ENCODE data around the gene MESP2.

Gene MESP2

GRCh38 chr15:89802986-89803824 lies 27.1 kb downstream of the MESP2 start:
- no peak for DNase-seq

DNA sequence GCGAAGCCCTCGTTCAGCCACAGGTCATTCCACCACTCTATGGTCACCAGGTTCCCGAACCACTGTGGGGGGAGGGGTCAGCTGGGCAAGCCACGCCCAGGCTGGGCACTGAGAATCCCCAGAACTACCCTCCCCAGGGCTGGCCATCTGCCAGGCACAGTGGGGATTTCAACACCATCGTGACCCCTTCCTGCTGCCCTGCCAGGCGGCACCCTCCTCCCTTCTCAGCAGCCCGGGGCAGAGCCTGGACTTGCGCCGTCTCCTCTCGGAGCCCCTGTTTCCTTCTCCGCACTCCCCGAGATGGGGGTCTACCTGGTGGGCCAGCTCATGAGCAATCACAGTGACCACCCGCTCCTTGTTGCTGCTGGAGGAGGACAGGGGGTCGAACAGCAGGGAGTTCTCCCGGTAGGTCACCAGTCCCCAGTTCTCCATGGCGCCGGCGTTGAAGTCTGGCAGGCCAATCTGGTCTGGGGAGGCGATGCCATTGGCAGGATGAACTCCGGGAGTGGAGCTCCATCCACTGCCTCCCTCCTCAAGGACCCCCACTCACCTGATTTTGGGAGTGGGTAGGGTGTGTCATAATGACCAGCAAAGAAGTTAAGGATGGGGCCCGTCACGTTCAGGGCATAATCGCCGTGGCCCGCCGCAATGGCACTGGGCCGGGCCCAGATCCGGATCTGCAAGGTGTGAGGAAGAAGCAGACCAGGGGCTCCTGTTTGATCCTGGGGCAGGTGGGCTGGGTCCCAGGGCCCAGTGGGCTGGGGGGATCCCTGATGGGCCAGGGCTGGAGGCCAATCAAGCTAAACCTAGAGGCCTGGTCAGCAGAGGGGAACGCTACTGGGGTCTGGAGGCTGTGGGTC lies 28.0 kb downstream of the MESP2 start:
- no peak for DNase-seq

DNA sequence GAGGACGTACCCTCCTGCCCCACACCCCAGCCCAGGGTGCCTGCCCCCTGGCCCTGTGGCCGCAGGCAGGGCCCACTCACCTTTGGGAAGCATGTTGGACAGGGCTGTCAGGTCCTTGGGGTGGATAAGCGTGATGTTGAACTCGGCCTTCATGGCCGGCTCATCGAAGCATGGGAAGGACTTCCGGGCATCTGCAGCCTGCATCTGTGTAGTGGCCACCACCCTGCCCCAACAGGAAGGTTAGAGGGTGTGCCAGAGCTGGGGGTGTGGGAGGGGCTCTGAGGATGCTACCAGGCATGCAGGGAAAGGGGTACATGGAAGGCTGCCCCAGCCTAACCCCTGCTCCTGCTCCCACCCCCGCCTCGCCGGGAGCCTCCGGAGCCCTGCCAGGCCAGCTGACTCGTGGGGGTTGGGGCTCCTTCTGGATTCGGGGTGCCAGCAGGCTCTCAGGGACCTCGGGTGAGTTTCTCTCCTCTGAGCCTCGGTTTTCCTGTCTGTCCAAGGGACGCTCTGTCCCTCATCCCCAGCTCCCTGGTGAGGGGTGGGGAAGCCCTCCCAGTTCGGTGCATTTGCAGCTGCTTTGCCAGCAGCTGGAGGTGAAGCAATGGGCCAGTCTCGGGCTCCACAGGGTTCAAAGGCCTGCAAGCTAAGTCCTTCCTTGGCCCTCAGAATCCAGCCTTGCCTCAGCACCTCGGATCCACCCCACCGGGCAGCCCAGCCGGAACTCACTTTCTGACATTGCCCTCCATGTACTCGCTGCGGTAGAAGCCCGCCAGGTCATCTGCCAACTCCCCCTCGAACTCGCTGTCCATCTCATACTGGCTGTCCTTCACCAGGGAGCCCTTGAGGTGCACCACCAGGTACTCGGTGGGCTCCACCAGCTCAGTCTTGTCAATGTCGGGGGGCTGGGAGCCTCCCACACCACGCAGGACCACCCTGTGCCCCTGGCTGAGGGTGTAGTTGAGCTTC lies 29.4 kb downstream of the MESP2 start:
- DNase-seq = no peak

DNA sequence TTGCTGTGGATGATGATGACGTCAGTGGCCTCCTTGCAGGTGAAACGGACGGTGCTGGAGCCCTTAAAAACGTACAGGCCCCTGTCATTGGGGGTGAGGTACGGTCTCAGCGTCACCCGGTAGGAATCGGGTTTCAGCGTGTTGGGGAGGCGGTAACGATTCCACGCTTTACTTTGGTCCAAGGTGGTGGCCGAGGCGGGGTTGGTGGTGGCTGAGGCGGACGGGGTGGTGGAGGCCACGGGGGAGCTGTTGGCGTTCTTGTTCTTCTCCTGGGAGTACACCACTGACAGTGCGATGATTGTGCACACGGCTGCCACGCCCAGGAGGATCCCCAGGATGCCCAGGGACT lies 30.1 kb downstream of the MESP2 start:
- DNase-seq = no peak

GRCh38 chr15:89806559-89807550 lies 30.7 kb downstream of the MESP2 start:
- no peak for DNase-seq

GRCh38 chr15:89807689-89808088 lies 31.6 kb downstream of the MESP2 start:
- DNase-seq = no peak

GRCh38 chr15:89808160-89808870 lies 32.2 kb downstream of the MESP2 start:
- no peak for DNase-seq

DNA sequence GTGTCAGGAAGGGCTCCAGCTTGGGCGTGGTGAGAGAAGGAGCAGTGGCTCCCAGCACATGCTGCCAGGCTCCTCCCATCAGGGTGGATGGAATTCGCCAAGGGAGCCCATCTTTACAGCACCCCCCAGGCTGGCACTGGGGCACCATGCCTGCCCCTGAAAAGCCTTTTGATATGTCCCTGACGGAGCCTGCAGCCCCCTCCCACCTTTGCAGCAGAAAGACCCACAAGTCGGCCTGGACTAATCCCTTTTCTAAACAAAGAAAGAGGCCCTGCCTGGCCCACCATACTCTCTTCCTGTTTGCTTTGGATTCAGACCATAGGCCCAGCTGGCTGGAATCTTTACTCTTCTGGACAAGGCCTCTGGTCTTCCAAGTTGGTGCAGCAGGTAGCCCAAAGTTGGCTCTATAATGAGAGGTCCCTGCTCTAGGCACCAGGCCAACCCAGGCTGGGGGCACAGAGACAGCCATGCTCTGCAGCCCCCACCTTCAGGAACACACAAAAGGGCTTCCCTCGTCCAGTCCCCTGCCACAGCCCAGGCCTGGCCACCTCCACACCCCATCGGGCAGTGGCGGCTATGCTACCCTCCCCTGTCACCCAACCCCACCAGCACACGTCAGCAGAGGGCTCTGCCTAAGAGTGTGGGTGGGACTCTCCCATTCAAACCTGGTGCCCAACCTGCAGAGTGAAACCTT lies 33.1 kb downstream of the MESP2 start:
- no peak for DNase-seq

GRCh38 chr15:89809787-89810148 lies 33.6 kb downstream of the MESP2 start:
- DNase-seq = no peak

DNA sequence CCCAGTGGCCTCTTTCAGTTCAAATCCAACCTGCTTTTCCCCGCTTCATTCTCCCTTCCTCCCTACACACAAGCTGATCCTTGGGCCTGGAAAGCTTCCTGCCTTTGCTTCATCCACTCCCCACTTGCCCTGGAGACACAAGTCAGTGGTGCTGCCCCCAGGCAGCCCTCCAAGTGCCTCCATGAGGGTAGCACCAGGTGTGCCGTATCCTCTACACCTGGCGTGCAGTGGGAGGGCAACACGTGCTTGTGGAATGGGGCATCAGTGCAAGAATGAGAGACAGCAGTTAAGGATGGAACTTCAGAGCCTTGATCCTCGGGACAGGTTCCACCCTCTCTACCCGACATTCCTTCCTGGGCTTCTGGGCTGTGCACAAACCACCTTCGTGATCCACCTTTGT lies 34.7 kb downstream of the MESP2 start:
- DNase-seq = no peak

DNA sequence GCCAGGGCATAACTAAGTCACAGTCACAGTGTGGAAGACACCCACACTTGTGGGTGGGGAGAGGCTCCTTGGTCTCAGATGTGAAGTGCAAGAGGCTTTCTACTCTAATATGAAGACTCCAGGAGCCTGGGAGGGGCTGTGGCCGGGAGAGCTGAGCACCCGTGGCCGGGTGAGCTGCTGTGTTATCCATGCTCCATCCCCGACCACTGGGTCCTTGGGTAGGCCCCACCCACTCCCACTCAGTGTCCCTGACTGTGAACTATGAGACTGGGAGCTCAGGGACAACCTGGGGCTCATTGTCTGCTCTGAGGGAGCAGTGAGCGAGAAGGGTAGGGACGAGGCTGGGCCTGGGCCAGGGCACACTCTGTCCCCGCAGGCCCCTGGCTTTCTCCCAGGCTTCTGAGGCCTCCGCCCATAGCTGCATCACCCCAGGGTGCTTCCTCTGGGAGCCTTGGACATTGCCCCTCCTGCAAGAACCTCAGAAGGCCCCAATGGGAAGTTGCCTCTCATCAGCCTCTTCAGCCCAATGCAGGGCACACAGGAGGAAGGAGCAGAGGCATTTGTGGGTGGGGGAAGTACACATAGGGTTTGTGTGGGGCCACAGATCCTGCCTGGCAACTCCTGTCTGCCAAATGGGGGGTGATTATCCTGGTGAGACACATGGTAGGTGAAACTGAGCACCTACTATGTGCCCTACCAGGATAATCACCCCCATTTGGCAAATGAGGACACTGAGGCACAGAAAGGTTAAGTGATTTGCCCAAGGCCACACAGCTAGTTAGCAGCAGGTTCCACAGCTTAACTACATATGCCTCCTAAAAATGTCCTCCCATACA lies 36.1 kb downstream of the MESP2 start:
- no peak for DNase-seq

DNA sequence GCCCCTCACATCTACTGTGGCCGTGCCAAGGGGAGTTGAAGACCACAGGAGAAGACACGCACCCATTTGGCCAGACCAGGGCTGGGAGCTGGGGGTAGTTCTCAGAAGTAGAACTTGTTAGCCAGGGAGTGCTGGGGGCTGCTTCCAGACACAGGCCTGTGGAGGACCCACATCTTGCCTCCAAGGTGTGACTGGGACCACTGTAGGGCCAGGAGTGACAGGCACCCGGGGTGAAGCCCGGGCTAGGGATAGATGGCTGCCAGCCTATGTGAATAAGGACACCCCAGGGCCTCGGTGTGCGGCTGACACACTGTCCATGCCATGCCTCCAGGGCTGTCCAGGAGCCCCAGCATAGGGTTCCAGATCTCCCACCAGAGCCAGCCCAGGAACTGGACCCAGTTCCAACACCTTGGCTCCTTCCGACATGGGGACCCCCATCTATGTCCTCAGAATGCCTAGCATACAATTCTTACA lies 36.8 kb downstream of the MESP2 start:
- DNase-seq = no peak

GRCh38 chr15:89813381-89814111 lies 37.4 kb downstream of the MESP2 start:
- DNase-seq = no peak

DNA sequence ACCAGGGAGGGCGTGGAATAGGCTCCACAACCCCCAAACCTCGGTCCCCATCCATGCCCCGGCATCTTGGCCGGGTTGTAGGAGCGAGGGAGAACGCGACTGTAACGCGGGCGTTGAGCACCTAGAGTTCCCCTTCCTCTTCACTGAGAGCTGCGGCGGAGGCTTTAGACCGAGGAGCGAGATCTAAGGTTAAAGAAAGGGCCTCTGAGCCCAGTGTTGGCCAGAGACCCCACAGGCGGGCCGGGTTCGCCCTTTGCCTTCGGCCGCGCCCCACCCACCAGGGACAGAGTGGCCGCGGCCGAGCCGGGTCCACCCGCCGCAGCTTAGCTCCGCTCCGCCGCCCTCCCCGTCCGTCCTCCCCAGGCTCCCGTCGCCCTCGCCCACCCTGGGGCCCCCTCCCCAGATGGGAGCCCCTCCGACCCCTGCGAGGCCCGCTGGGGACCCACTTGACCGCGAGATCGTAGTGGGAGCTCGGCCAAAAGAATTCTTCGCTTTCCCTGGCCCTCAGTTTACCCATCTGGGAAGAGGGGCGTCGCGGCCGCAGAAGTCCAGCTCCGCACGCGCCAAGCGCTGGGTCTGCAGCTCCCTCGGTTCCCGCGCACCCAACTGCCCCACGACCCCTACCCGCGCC lies 38.1 kb downstream of the MESP2 start:
- no peak for DNase-seq

- no peak for DNase-seq
Measured at GRCh38 chr15:89815769-89816168, 39.6 kb downstream of the MESP2 start.

- no peak for DNase-seq
Measured at GRCh38 chr15:89817701-89818280, 41.7 kb downstream of the MESP2 start.

GRCh38 chr15:89818287-89818686 lies 42.2 kb downstream of the MESP2 start:
- DNase-seq = no peak

Measured in stimulated activated CD4-positive, alpha-beta T cell treated with anti-CD3 and anti-CD28 coated beads, Interleukin-4, amount 100 ng/mL, for 4 hours (primary cell).